Activated CD8-positive, alpha-beta T cell treated with anti-CD3 and anti-CD28 coated beads for 36 hours (primary cell): ENCODE results near the gene DKKL1. TPM values are rescaled to one million over a fixed set of nuclear protein-coding genes. Genes with fewer than 3 reads are reported as not detected.

ENCODE experiments used
- ATAC-seq: fragments of 200-7000 bp; cut with Tn5 transposase; one replicate; pipeline ENCODE4 v1.10.0; 2021; ENCODE audit warnings: mild to moderate bottlenecking, moderate library complexity
- CTCF ChIA-PET: fragments of 350-600 bp; sonication (Branson Sonifier 250); formaldehyde crosslinking; loops from one replicate; lab custom pipeline; 2021; ENCODE audit warnings: antibody characterized with exemption; lab: Charles Lee
- POLR2A ChIA-PET: fragments of 350-600 bp; sonication (Branson Sonifier 250); formaldehyde crosslinking; loops from one replicate; lab custom pipeline; 2021; ENCODE audit warnings: antibody characterized with exemption; lab: Charles Lee
- DNase-seq: peaks from one replicate; pipeline ENCODE4 v3.0.0-alpha.2; 2020
- H3K27ac Mint-ChIP-seq: one replicate; pipeline ENCODE4 v1.8.0; 2021; ENCODE audit warnings: mild to moderate bottlenecking, mixed read lengths
- H3K27me3 Mint-ChIP-seq: one replicate; pipeline ENCODE4 v1.8.0; 2021; ENCODE audit warnings: mixed read lengths
- H3K36me3 Mint-ChIP-seq: one replicate; pipeline ENCODE4 v1.8.0; 2021; ENCODE audit warnings: low read depth, mixed read lengths
- H3K4me1 Mint-ChIP-seq: one replicate; pipeline ENCODE4 v1.8.0; 2021; ENCODE audit warnings: low read depth, mixed read lengths
- H3K4me3 Mint-ChIP-seq: one replicate; pipeline ENCODE4 v1.8.0; 2021; ENCODE audit warnings: mild to moderate bottlenecking, moderate library complexity, mixed read lengths
- H3K9me3 Mint-ChIP-seq: one replicate; pipeline ENCODE4 v1.8.0; 2021; ENCODE audit warnings: mixed read lengths
- CTCF ChIP-seq: fragments of 200-600 bp; IDR thresholded peaks from one replicate; pipeline ENCODE4 v1.8.0; 2022; ENCODE audit warnings: antibody characterized with exemption, mild to moderate bottlenecking
- intact Hi-C: fragments of 100-400 bp; cut with micrococcal nuclease; formaldehyde crosslinking; loops from one replicate; pipeline ENCODE4 v1.10.0; 2022
- total RNA-seq, 2 experiments: library from RNA; stranded (reverse); gene quantifications; one replicate each; pipeline ENCODE4 v1.2.3, GENCODE V29; 2021

Gene DKKL1
- total RNA-seq, 2 experiments from 2014 or later: not detected

DNA sequence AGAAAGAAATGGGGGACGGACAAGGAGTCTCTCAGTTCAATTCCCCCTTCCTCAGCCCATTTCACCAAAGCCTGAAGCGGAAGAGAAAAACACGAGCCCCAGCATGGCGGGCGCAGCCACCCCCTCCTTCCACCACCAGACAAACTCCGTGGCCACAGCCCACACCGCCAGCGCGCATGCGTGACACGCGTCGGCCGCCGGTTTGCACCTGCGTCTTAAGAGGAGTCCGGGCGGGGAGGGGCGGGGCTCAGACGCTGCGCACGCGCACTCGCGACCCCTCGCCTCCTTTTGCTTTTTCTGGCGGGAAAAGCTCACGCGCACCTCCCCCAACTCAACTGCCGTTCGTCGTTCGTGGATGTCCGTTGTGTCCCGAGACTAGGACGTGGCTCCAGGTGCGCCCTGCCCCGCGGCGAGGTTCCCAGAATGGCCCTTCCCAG lies 24.3 kb downstream of the DKKL1 start, which contains the start of gene KASH5:
KASH5 (plus strand) TSS at position 314 of the 437 bp plus-strand sequence. CDS start 2,635 bp downstream, outside the sequence.
- H3K27ac Mint-ChIP-seq: peak within 1 kb of the TSS; percentile 57
- peak; percentile 84 for DNase-seq
- peak within 1 kb of the TSS; percentile 34 for H3K4me3 Mint-ChIP-seq
- H3K36me3 Mint-ChIP-seq: no peaks in the 10 kb centered on the region
- H3K4me1 Mint-ChIP-seq: peaks cover 10% of the 10 kb centered on the region
- no peaks in the 10 kb centered on the region for H3K9me3 Mint-ChIP-seq
- peak; percentile 43 for ATAC-seq
- no peak for TF ChIP-seq CTCF
- H3K27me3 Mint-ChIP-seq: no peaks in the 10 kb centered on the region
- ChIA-PET CTCF (no interaction called here), POLR2A (no interaction called here)
- intact Hi-C loops: no loop called here

- no peak for TF ChIP-seq CTCF
- no peak overlapping the region for H3K27ac Mint-ChIP-seq
- H3K27me3 Mint-ChIP-seq: no peaks in the 10 kb centered on the region
- no peaks in the 10 kb centered on the region for H3K36me3 Mint-ChIP-seq
- ChIA-PET POLR2A (interaction anchor here (0.7 kb wide), 1 partner anchor 51 kb away, joined by 3 read pairs; no protein-coding TSS in a partner anchor), CTCF (interaction anchor here (1.3 kb wide), 1 partner anchor 81 kb away, joined by 4 read pairs; no protein-coding TSS in a partner anchor)
- intact Hi-C loops: no loop called here
- H3K4me3 Mint-ChIP-seq: no peak overlapping the region
- H3K9me3 Mint-ChIP-seq: no peaks in the 10 kb centered on the region
- ATAC-seq (no peak), DNase-seq (no peak)
- peaks cover 10% of the 10 kb centered on the region for H3K4me1 Mint-ChIP-seq
These were observed 25.7 kb downstream of the DKKL1 start for GRCh38 chr19:49389406-49389805.

DNA sequence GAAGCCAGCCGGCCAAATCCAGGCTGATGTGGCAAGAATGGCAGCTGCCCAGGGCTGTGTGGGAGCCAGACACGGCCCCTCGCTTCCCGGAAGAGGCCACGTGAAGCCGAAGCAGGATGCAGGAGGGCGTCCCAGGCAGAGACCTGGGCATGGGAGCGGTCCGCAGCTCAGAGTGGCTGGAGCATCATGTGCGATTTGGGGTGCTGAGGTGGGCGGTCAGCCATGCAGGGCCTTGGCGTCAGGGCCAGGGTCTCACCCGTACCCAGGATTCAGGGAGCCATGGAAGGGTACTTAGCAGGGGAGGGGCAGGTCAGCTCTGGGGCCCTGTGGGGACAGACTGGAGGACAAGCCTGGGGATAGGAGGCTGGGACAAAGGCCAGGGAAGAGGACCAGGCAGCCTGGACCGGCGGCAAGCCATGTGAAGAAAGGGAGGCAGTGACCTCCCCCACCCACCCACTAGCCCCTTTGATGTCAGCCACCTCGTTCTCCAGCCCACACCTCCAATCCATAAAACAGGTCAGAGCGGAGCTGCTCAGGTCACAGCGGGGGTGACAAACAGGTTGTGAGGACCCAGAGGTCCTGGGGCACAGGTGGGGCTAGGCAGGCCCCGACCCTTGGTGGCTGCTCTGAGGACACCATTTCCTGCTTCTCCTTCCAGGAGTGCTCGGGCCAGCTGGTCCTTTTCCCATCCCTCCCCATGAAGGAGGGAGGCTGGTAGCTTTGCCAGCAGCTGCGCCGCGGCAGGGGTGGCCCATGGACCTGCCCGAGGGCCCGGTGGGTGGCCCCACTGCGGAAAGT lies 26.7 kb downstream of the DKKL1 start:
- Mint-ChIP-seq H3K4me3 (no peak overlapping the region), H3K27me3 (no peaks in the 10 kb centered on the region), H3K4me1 (peaks cover 10% of the 10 kb centered on the region), H3K9me3 (no peaks in the 10 kb centered on the region), H3K27ac (no peak overlapping the region), H3K36me3 (no peaks in the 10 kb centered on the region)
- TF ChIP-seq CTCF: no peak
- ChIA-PET POLR2A (interaction anchor here (0.7 kb wide), 2 partner anchors 50 to 54 kb away, joined by 3 read pairs; no protein-coding TSS in a partner anchor), CTCF (interaction anchor here (1.3 to 2.5 kb wide), 14 partner anchors 8 to 180 kb away, joined by 4 to 17 read pairs (median 12); partner anchors contain the start of genes FLT3LG and PIH1D1)
- ATAC-seq (no peak), DNase-seq (no peak)
- intact Hi-C loops: loop anchor here (5.0 kb wide), 2 partner anchors 37 to 52 kb away; partner anchors contain the start of genes GFY and SLC17A7

DNA sequence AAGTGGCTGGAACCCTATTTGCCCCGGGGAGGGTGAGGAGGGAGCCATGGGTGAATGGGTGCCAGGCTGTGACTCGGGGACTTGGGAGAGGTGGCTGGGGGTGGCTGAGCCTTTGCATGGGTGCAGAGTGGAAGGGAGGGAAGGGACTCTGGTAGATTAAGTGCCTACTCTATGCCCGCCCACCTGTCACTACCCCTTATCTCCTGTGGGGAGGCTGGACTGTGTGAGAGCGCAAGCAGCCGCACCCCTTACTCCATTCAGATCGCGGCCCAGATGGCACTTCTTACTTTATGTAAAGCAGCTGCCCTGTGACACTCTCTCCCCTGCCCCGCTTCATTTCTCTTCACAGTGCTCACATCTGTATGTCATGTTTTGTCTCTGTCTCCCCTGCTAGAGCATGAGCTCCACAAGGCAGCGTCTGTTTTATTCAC lies 27.3 kb downstream of the DKKL1 start:
- POLR2A ChIA-PET: interaction anchor here (0.7 to 1.7 kb wide), 4 partner anchors 10 to 79 kb away, joined by 3 to 6 read pairs (median 3); no protein-coding TSS in a partner anchor
- no peaks in the 10 kb centered on the region for H3K9me3 Mint-ChIP-seq
- DNase-seq: no peak
- H3K4me1 Mint-ChIP-seq: peaks cover 10% of the 10 kb centered on the region
- CTCF ChIA-PET: interaction anchor here (0.6 to 2.5 kb wide), 28 partner anchors 8 to 180 kb away, joined by 3 to 17 read pairs (median 8); partner anchors contain the start of genes ALDH16A1, FLT3LG, GFY and PIH1D1
- H3K36me3 Mint-ChIP-seq: no peaks in the 10 kb centered on the region
- no peak overlapping the region for H3K27ac Mint-ChIP-seq
- H3K4me3 Mint-ChIP-seq: no peak overlapping the region
- no peak for TF ChIP-seq CTCF
- intact Hi-C loops: loop anchor here (5.0 kb wide), 2 partner anchors 36 to 51 kb away; partner anchors contain the start of genes GFY and SLC17A7
- H3K27me3 Mint-ChIP-seq: no peaks in the 10 kb centered on the region
- no peak for ATAC-seq
